MCF 10A (cell line): Measurements from ENCODE around the gene PRKACA. TPM values are rescaled to one million over a fixed set of nuclear protein-coding genes. Genes with fewer than 3 reads are reported as not detected.

Experiments used
- BruUV-seq: library from RNA; stranded (reverse); fragments of 400-500 nt; replicated peaks from 2 replicates; lab custom pipeline; 2021; lab: Mats Ljungman, UMichigan
- CTCF ChIA-PET: fragments of 300-600 bp; sonication (Branson Sonifier 250); formaldehyde crosslinking; extraction: SDS; loops from one replicate; lab custom pipeline; 2021; ENCODE audit warnings: antibody characterized with exemption, inconsistent platforms; lab: Yijun Ruan, JAX
- POLR2A ChIA-PET: fragments of 300-600, 350-650 bp; sonication (Branson Sonifier 250); formaldehyde crosslinking; extraction: SDS; loops from one replicate; lab custom pipeline; 2020; ENCODE audit warnings: antibody characterized with exemption, inconsistent platforms; lab: Yijun Ruan, JAX
- DNase-seq: peaks from one replicate; pipeline ENCODE4 v3.0.0-alpha.2; 2018; ENCODE audit not compliant: unreplicated experiment
- H3K27ac Mint-ChIP-seq: one replicate; pipeline ENCODE4 v1.8.0; 2022; ENCODE audit warnings: mild to moderate bottlenecking, low read depth, mixed read lengths; ENCODE audit not compliant: unreplicated experiment
- H3K27me3 Mint-ChIP-seq: one replicate; pipeline ENCODE4 v1.8.0; 2022; ENCODE audit warnings: mixed read lengths; ENCODE audit not compliant: insufficient read depth, unreplicated experiment
- H3K36me3 Mint-ChIP-seq: one replicate; pipeline ENCODE4 v1.8.0; 2022; ENCODE audit warnings: mild to moderate bottlenecking, moderate library complexity, mixed read lengths; ENCODE audit not compliant: insufficient read depth, unreplicated experiment
- H3K4me1 Mint-ChIP-seq: one replicate; pipeline ENCODE4 v1.8.0; 2022; ENCODE audit warnings: mixed read lengths; ENCODE audit not compliant: insufficient read depth, unreplicated experiment
- H3K4me3 Mint-ChIP-seq: one replicate; pipeline ENCODE4 v1.8.0; 2022; ENCODE audit warnings: mild to moderate bottlenecking, moderate library complexity, mixed read lengths; ENCODE audit not compliant: unreplicated experiment
- H3K9me3 Mint-ChIP-seq: one replicate; pipeline ENCODE4 v1.8.0; 2022; ENCODE audit warnings: mixed read lengths; ENCODE audit not compliant: unreplicated experiment
- CTCF ChIP-seq: fragments of 200-600 bp; IDR thresholded peaks from one replicate; pipeline ENCODE4 v1.8.0; 2022; ENCODE audit warnings: antibody characterized with exemption, mild to moderate bottlenecking; ENCODE audit not compliant: unreplicated experiment
- intact Hi-C: fragments of 100-400 bp; cut with micrococcal nuclease; formaldehyde crosslinking; loops from 2 replicates; pipeline ENCODE4 v1.14.1; 2022
- total RNA-seq: library from RNA; stranded (reverse); gene quantifications from 2 replicates; pipeline ENCODE4 v1.2.3, GENCODE V29; 2022

PRKACA gene
- total RNA-seq, 1 experiment from 2014 or later: 49.8 TPM

GRCh38 chr19:14135355-14135754 lies 17.8 kb upstream of the PRKACA start:
- TF ChIP-seq CTCF: no peak
- intact Hi-C loops: loop anchor here (5.0 kb wide), 1 partner anchor 342 kb away; the partner anchor contains the start of gene PTGER1
- no peaks in the 10 kb centered on the region for H3K9me3 Mint-ChIP-seq
- BruUV-seq: TSS peak; percentile 46
- H3K4me3 Mint-ChIP-seq: peak overlapping the region; percentile 82
- H3K27ac Mint-ChIP-seq: peak overlapping the region; percentile 76
- H3K27me3 Mint-ChIP-seq: no peaks in the 10 kb centered on the region
- H3K4me1 Mint-ChIP-seq: peaks cover 30% of the 10 kb centered on the region
- ChIA-PET POLR2A (interaction anchor here (0.6 to 2.7 kb wide), 4 partner anchors 9 to 192 kb away, joined by 3 to 9 read pairs (median 4); no protein-coding TSS in a partner anchor), CTCF (interaction anchor here (0.6 to 2.7 kb wide), 14 partner anchors 9 to 421 kb away, joined by 3 to 17 read pairs (median 4); partner anchors contain the start of gene DCAF15)
- no peak for DNase-seq
- peaks cover 9% of the 10 kb centered on the region for H3K36me3 Mint-ChIP-seq

DNA sequence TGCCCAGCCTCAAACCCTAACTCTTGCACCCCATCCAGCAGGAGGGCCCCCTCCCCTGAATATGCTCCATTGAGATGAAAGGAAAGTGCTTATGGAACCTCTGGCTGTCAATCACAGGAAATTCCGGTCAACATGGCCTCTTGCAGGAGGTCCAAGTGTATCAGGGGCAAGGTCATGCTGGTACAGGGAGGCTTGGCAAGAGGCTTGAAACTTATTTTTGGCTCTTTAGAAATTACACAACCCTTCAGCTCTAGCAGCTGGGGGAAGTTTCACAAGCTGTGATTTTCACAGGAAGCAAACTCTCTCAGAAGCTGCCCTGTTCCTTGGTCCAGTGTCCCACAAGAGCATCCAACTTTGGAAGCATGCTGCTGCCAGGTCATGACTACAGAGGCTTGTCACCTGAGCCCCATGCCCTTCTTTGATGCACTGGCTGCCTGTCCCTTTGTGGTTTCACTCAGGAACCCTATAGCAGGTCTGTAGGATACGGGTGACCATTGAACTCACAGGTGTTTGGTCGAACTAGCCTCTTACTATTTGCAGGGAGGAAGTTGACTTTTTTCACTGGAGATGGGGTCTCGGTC lies 10.5 kb upstream of the PRKACA start:
- no peak for DNase-seq
- Mint-ChIP-seq H3K9me3 (no peaks in the 10 kb centered on the region), H3K27me3 (no peaks in the 10 kb centered on the region), H3K36me3 (peaks cover 5% of the 10 kb centered on the region), H3K4me1 (peaks cover 3% of the 10 kb centered on the region), H3K4me3 (no peak overlapping the region), H3K27ac (no peak overlapping the region)
- CTCF ChIA-PET: interaction anchor here (0.6 to 1.3 kb wide), 3 partner anchors 8 to 248 kb away, joined by 3 read pairs; partner anchors contain the start of gene ASF1B
- intact Hi-C loops: no loop called here
- TF ChIP-seq CTCF: no peak
- BruUV-seq: no TSS peak
- POLR2A ChIA-PET: interaction anchor here (1.4 kb wide), 1 partner anchor 9 kb away, joined by 4 read pairs; the partner anchor contains the start of gene ASF1B

DNA sequence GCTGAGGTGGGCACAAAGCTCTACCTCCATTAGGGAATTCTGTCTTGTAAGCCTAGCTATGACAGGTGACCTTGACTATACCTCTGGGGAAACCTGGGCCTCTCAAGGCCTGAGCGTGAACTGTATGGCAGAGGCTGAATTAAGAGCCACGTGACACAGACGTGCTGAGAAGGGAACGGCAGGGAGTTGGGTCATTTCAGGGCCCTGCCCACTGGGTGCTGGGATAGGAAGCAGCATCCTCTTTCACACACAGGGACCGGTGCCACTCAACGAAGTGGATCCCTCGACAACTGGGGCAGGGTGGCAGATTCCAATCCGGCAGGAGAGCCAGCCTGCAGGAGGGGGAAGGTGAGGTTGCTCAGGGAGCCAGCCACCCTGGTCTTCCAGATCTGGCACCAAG lies 9.6 kb upstream of the PRKACA start:
- peaks cover 3% of the 10 kb centered on the region for H3K4me1 Mint-ChIP-seq
- H3K27me3 Mint-ChIP-seq: no peaks in the 10 kb centered on the region
- H3K9me3 Mint-ChIP-seq: no peaks in the 10 kb centered on the region
- H3K4me3 Mint-ChIP-seq: no peak overlapping the region
- no peak overlapping the region for H3K27ac Mint-ChIP-seq
- H3K36me3 Mint-ChIP-seq: peaks cover 5% of the 10 kb centered on the region
- ChIA-PET CTCF (no interaction called here), POLR2A (interaction anchor here (2.6 kb wide), 1 partner anchor 9 kb away, joined by 9 read pairs; the partner anchor contains the start of gene ASF1B)
- no peak for TF ChIP-seq CTCF
- BruUV-seq: no TSS peak
- DNase-seq: no peak
- intact Hi-C loops: no loop called here

DNA sequence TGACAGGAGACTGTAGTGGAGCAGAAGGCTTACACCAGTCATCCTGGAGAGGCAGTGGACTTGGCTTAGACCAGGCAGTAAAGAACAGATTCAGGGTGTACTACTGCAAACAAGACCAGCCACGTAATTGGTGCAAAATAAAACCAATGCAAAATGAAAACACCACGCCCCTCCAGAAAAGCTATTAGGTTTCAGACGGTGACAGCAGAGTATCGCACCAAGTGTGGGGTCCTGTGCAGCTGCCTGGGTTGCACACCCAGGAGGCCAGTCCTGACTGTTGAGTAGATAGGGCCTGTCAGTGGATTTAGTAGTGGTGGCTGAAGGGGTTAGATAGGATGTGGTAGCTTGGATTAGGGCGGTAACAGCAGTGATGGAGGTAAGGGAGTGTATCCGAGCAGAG lies 5.4 kb upstream of the PRKACA start:
- no peak for TF ChIP-seq CTCF
- no peak for DNase-seq
- no peak overlapping the region for H3K4me3 Mint-ChIP-seq
- H3K27me3 Mint-ChIP-seq: no peaks in the 10 kb centered on the region
- no TSS peak for BruUV-seq
- ChIA-PET POLR2A (no interaction called here), CTCF (interaction anchor here (1.1 to 3.2 kb wide), 3 partner anchors 14 to 243 kb away, joined by 3 to 17 read pairs (median 4); partner anchors contain the start of gene ASF1B)
- no peak overlapping the region for H3K27ac Mint-ChIP-seq
- intact Hi-C loops: no loop called here
- no peaks in the 10 kb centered on the region for H3K36me3 Mint-ChIP-seq
- no peaks in the 10 kb centered on the region for H3K9me3 Mint-ChIP-seq
- peaks cover 11% of the 10 kb centered on the region for H3K4me1 Mint-ChIP-seq
